ENCODE results near the gene TEX2.
"Not testable (repeated sequence)": the region's sequence is repeated elsewhere in the genome, so short reads cannot be mapped to it uniquely, and the experiment has no call there.

TEX2 gene

GRCh38 chr17:64139542-64139941 lies 123.5 kb downstream of the TEX2 start:
- no peak for DNase-seq (ENCODE audit: low spot score)

- peak; percentile 1 for DNase-seq (ENCODE audit: low spot score)
Measured at GRCh38 chr17:64138441-64138840, 124.6 kb downstream of the TEX2 start.

- peak; percentile 30 for DNase-seq (ENCODE audit: low spot score)
Measured at GRCh38 chr17:64135000-64135399, 128.1 kb downstream of the TEX2 start.

- DNase-seq (ENCODE audit: low spot score): no peak
Measured at GRCh38 chr17:64134216-64134970, 128.7 kb downstream of the TEX2 start.

GRCh38 chr17:64133546-64134215 lies 129.4 kb downstream of the TEX2 start:
- no peak for DNase-seq (ENCODE audit: low spot score)

- DNase-seq (ENCODE audit: low spot score): no peak
Measured at GRCh38 chr17:64131606-64132270, 131.3 kb downstream of the TEX2 start.

- no peak for DNase-seq (ENCODE audit: low spot score)
Measured at GRCh38 chr17:64130559-64131001, 132.5 kb downstream of the TEX2 start.

GRCh38 chr17:64129765-64130558 lies 133.1 kb downstream of the TEX2 start, which contains the start of gene ERN1:
ERN1 (minus strand) TSS chr17:64130144; CDS start chr17:64130029, 115 bp downstream.
- DNase-seq (ENCODE audit: low spot score): peak; percentile 99

- DNase-seq (ENCODE audit: low spot score): no peak
Measured at GRCh38 chr17:64129515-64129764, 133.6 kb downstream of the TEX2 start.

- DNase-seq (ENCODE audit: low spot score): peak; percentile 60
Measured at GRCh38 chr17:64128787-64129514, 134.1 kb downstream of the TEX2 start.

- no peak for DNase-seq (ENCODE audit: low spot score)
Measured at GRCh38 chr17:64126918-64127317, 136.1 kb downstream of the TEX2 start.

- DNase-seq (ENCODE audit: low spot score): no peak
Measured at GRCh38 chr17:64125937-64126336, 137.1 kb downstream of the TEX2 start.

- DNase-seq (ENCODE audit: low spot score): no peak
Measured at GRCh38 chr17:64124609-64125008, 138.5 kb downstream of the TEX2 start.

GRCh38 chr17:64123114-64123513 lies 139.9 kb downstream of the TEX2 start:
- DNase-seq (ENCODE audit: low spot score): no peak

GRCh38 chr17:64120972-64121786 lies 141.9 kb downstream of the TEX2 start:
- not testable (repeated sequence) for DNase-seq (ENCODE audit: low spot score)

GRCh38 chr17:64120159-64120810 lies 142.8 kb downstream of the TEX2 start:
- peak; percentile 8 for DNase-seq (ENCODE audit: low spot score)

GRCh38 chr17:64117981-64118979 lies 144.8 kb downstream of the TEX2 start:
- peak; percentile 34 for DNase-seq (ENCODE audit: low spot score)

GRCh38 chr17:64115822-64116534 lies 147.1 kb downstream of the TEX2 start:
- DNase-seq (ENCODE audit: low spot score): no peak

Measured in ecto neural progenitor cell (in vitro differentiated cells).